Activated CD4-positive, alpha-beta T cell treated with anti-CD3 and anti-CD28 coated beads for 4 hours (primary cell): Measurements from ENCODE around the gene ZNF516.

Experiments
- DNase-seq, 2 donors: peaks; one replicate each; pipeline ENCODE4 v3.0.0-alpha.2; 2020

Gene ZNF516

DNA sequence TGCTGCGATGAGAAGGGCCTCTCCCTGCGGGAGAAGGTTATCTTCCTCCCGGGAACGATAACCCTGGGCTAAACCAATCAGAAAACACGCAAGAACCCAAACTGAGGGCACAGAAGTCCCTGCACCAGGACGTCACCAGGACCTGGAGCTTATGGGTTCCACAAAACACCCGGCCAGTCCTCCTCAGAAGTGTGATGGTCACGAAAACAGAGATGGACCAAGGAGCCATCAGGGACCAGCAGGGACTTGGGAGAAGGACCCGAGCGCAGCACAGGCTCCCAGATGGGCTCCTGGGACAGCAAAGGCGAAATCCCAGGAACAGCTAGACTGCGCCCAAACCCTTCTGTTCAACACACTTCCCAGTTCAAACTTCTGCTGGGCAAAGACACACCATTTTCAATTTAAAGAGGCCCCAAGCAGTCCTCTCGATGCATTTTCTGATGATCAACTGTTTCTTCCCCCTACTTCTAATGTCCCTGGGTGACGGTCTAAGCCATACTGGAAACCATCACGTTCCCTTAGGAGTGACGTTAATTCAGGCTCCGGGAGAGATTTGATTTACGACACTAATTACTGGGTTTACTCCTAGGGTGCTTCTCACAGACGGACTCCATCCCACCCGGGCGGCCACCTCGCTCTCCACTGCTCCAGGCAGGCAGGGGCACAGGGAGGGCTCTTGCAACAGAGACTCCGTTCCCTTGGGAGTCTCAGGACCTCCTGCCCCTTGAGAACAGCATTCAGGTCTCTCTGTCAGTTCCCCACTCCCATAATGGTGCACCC is 29.2 kb downstream of the ZNF516 start:
- DNase-seq, result no peak

DNA sequence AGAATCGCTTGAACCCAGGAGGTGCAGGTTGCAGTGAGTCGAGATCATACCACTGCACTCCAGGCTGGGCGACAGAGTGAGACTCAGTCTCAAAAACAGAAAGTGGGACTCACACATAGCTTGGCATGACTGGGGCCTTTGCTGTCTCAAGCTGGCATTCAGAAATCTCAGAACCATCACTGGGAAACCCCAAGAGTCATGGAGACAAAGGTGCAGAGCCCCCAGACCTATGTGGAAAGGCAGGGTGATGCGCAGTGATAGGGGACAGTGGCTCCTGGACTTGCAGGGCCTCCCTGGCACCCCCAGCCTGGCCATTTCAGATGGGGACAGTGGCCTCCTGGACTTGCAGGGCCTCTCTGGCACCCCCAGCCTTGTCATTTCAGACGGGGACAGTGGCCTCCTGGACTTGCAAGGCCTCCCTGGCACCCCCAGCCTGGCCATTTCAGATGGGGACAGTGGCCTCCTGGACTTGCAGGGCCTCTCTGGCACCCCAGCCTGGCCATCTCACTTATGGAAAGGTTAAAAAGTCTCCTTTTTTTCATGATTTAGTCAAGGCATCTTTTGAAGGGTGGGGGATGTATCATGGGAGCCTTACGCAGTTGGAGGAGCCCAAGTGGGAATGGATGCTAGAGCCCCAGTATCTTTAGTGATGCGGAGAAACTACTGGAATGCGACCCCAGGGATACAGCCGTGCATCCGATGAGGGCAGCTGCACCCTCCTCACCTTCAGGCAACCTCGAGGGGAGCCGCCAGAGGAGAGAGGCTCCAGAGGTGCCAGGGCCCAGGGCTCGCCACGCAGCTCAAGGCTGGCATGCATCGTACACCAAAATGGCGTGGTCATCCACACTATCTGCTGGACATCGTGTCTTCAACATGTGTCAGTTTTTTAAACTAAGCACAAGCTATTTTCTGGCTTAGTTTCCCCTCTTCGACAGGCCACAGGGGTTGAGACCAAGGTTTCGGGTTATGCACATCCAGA is 30.5 kb downstream of the ZNF516 start:
- no peak for DNase-seq

DNA sequence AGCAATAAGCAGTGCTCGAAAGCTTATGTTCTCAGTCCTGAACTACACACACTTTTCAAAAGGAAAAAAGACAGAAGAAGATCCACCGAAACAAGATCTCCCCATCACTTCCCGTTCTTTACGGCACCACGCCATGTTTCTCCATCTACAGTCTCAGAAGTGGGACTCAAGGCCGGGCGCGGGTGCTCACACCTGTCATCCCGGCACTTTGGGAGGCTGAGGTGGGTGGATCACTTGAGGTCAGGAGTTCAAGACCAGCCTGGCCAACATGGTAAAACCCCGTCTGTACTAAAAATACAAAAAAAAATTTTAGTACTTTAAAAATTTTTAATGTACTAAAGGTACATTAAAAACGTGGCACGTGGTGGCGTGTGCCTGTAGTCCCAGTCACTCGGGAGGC is 31.2 kb downstream of the ZNF516 start:
- no peak for DNase-seq

DNA sequence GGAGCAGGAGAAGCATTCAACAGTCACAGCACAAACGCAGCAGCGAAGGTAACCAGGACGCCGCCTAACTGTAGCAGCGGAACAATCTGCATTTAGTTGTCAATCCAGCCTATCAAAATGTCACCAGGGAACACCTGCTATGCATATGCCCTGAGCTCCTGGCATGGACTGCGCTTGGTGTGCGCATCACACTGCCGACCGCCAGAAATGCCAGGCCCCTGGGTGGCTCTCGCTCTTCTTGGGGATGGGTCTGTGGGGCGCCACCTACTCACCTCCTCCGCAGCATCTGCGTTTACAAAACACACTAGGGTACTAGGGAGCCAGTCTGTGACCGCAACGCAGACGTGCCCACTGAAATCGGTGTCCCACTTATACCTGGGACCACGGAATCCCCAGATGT is 31.7 kb downstream of the ZNF516 start:
- no peak for DNase-seq

DNA sequence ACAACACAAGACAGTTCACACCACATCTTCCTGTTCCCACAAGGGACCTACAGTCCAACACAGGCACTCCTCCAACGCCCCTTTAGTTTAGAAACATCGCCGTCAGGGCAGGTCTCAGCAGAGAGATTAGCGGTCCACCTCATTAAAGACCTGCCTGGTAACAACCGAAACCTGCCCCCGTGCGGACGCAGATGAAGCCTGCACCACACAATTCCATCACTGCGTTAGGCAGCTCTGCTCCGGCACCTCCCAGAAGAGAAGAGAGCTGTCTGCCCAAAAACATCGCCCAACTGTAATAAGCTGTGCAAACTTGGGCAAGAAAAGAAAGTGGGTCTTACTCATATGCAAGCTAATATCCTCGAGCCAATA is 32.7 kb downstream of the ZNF516 start:
- no peak for DNase-seq

DNA sequence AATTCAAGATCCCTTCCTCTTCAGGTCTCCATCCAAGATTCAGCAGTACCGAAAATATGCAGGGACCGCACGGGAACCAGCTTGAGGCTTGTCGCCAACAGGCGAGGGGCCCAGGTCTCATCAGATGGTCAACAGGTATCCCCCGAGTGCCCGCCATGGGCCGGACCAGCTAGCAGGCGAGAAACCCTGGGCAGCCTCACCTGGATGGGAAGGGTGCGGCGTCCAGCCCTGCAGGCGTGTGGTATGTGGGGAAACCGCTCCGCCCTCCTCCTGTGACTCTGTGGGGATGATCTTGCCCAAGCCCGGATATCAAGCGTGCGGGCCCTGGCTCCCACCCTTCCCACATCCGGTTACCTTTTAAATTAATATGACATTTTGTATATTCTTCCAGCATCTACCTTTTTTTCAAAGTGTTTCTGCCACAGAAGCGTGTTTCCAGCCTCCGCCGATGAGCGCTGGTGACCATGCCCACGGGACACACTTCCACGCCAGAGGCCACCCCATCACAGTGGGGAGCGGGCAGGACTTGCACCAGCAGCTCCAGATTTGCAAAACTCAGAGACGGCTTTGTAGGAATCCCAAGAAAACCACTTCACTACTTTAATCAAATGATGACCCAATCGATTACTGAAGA is 33.2 kb downstream of the ZNF516 start:
- no peak for DNase-seq

DNA sequence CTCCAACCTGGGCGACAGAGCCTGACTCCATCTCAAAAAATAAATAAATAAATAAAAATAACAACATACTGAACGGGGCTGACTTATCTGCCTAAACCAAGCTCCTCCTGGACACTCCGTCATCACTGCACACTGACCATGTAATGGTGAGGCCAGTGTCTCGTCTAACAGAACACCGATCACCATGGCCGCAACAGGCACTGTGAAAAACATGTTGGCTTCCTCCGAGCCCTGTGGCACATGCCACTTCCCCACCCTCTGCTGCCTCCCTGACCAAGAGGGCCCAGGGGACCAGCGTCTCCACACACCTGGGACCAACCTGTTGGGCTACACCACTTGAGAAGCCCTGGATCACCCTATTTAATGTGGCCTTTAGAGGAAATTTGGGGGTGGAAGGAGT is 33.9 kb downstream of the ZNF516 start:
- no peak for DNase-seq

DNA sequence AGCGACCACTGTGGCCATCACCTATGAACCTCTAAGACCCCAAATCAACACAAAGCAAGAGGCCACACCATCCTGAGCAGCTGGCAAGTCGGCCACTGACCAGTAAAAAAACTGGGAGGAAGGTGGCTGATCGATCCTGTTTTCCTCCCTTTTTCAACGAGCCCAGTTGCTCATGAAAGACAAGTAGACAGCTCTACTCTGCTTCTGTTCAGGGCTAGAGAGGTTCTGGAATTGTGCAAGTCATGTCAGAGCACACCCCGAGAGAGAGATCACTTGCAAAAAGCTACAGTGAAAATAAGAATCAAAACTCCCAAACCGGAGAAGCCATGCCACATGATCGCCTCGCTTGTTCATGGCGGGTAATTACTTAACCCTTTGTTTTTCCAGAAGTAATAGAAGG is 34.6 kb downstream of the ZNF516 start:
- no peak for DNase-seq

DNA sequence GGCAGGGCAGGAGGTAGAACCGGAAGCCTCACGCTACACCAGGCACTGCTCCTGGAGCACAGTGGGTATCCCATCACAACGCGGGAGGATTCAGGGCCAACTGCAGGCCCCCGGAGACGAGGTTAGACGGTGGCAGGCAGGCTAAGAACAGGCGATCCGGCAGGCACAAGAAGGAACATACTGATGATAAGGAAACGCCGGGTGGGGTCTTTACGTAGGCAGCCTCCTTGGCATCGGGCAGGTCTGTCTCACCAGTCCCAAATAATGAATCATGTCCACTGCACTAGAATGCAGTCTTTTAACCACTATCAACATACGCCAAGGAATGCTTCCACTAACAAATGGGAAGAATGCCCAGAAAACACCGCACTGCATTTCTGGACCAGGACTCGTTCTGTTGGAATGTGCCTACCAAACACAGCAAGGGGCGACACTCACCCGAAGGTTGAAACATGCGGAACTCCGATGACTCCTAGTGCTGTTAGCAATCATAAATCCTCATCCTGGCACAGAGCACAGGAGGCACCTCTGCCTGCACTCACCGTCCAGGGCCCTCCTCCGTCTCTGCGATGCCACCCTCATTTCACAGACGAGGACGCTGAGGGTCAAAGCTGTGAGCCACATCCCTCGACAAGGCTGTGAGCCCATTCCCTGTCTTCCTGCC is 35.2 kb downstream of the ZNF516 start:
- no peak for DNase-seq

DNA sequence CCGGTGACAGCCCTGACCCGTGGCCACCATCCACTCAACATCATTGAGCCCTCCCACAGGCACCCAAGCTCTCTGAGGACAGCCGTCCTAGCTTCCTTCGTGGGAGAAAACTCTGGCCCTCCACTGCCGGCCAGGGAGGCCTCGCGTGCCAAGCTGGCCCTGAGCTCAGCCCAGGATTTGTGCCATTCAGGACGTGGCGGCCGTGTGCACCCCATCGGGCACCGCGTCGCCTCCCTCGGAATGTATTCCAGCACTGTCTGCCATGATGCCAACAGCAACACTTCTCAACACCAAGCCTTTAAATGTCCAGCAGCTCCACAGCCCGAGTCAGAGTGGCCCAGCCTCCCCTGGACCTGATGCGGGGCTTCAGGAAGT is 35.7 kb downstream of the ZNF516 start:
- no peak for DNase-seq

DNA sequence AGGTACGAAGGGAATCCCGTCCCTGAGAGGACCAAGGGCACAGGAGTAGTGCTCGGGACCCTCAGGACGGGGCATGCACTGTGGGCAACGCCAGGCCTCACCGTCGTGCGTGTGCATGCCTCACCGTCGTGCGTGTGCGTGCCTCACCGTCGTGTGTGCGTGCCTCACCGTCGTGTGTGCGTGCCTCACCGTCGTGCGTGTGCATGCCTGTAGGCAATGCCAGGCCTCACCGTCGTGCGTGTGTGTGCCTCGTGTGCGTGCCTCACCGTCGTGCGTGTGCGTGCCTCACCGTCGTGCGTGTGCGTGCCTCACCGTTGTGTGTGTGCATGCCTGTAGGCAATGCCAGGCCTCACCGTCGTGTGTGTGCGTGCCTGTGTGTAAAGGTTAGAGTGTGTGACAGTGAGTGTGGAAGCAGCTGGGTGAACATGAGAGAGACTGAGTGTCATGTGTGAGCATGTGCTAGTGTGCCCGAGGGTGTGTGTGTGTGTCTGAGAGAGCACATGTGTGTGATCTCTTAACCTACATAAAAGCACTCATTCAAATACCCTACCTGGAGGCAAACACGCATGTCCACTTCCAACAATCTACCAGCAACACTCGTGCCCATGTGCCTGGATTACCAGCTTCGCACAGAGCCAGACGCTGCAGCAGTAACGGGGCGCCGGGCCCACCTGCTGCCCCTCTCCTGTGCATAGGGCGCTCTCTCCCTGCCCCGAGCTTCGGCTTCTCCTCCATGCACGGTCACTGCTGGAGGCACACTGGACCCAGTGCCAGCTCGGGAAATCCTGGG is 36.3 kb downstream of the ZNF516 start:
- no peak for DNase-seq

DNA sequence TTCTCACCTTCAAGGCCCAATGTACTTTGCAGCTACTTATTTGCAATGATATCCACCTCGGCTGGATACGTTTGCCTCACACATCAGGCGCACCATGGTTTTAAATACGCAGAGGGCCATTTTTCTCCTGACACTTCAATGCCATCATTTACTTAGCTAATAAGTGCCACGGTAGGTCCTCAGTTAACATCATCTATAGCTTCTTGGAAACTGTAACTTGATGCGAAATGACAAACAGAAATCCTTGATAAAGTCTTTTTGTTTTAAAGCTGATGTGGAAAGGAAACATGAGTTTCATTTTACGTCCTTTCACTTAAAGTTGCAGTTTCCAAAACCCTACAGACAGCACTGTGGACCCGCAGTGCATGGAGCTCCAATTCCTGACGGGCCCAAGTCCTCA is 37.1 kb downstream of the ZNF516 start:
- DNase-seq, result no peak

DNA sequence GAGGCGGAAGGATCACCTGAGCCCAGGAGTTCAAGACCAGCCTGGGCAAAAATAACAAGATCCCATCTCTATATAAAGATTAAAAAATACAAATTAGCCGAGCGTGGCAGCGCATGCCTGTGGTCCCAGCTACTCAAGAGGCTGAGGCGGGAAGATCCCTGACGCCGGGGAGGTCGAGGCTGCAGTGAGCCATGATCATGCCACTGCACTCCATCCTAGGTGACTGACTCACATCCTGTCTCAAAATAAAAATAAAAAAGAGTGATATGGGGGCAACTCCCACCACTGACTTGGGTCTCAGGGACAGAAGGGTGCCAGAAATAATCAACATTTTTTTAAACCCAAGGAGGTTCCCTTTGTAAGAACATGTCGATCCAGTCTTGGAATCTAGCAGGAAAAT is 37.6 kb downstream of the ZNF516 start:
- no peak for DNase-seq

DNA sequence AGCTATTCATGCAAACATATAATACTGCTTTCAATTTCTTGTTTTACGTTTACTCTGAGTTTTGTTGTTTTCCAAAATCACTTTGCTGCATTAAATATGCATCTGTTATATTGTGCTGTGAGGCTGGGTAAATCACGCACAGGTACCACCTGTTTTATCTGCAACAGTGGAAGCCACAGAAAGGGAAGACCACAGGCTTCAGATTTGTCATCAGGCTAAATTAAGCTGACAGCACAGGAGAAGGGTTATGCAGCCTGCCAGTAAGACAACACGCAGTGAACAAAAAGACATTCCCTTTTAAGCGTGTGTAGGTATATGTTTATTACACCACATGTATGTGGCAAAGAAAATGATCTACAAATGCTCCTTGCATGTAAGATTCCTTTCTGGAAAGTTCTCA is 38.2 kb downstream of the ZNF516 start:
- no peak for DNase-seq

DNA sequence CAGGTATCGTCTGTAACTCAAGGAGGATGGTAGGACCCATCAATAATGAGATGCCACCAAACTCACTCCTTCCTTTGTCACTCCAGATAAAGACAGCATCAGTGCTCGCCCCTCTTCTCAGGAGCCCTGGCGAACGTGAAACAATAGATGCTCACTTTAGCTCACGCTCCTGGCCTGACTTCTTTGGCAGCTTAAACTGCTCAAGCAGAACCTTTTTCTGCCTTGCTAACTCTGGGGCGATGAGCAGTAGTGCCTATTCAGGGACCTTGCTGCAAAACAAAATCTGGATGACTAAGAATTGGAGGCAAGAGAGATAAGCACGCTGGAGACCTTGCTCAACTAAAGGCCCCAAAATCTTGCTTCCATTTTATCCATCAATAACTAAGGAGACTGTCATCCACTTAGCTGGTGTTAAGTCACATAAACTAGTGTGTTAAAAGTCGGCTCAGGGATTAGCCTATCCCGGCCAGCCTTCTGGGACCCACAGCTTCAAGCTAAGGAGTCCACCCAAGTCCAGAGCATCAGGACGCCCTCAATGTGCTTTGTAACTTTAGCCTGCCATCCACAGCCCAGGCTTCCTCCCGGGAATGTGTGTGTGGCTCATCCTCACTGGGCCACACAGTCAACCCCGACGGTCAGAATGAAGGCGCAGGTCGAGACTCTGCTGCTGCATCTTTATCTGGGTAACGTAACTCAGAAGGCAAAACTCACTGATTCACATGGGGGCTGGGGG is 38.9 kb downstream of the ZNF516 start:
- no peak for DNase-seq

DNA sequence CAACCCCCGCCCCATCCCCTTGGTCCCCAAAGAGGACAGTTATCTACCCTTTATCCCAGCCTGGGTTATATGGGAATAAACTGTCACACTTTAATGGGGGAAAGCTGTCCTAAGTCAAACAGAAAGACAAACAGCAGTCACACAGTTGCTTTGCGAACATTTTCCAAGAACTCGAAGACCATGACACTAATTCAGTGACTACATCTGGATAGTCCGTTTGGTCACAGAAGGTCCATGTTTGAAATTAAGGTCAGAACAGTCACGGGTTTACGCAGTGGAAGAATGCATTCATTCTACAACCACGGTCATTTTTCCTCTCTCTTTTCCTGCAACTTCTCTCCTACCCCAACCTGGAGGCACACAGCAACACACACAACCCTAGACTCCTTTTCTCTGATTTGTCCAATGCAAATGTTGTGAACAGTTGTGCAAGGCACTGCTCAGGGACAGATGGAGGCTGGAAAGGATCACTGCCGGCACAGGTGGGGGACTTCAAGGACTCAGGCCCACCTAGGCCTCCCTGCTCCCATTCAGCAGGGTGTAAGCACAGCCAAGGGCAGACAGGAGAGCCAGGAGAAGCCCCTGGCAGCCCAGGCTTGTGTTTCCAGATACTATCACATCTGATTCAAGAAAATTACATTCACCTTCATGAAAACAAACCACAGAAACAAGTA is 39.9 kb downstream of the ZNF516 start:
- DNase-seq, result no peak

DNA sequence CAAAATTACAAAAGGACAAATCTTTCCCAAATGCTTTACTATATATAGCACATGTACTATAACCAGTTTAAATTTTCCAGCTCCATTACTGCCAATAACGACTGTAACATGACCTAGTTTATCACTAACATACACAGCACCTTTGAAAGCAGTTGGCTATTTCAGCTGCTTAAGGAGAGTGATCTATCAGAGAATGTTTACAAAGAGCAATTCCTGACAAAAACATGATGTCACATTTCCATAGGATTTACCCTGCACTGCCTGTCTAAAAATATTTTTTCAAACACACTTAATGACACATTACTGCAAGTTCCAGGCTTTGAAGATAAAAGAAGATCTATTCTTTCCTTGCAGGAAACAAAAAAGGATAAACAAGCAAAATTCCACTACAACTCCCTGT is 40.6 kb downstream of the ZNF516 start:
- DNase-seq, result no peak

DNA sequence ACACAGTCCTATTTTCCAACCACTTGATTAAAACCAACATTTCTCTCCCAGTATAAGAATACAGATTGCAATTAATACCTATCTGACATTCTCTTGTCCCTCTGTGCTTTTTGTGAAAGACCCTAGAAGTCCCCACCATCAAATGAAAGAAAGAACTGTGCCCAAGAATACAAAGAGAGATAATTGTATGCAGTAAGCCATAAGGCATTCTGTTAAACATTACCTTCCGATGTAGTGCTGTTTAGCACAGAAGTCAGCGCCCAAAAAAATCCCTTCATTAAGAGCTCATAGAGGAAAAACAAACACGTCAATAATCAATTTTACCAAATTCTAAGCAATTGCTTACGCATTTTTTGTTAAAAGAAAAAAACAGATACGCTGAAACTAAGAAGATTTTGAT is 41.1 kb downstream of the ZNF516 start:
- DNase-seq, result no peak

DNA sequence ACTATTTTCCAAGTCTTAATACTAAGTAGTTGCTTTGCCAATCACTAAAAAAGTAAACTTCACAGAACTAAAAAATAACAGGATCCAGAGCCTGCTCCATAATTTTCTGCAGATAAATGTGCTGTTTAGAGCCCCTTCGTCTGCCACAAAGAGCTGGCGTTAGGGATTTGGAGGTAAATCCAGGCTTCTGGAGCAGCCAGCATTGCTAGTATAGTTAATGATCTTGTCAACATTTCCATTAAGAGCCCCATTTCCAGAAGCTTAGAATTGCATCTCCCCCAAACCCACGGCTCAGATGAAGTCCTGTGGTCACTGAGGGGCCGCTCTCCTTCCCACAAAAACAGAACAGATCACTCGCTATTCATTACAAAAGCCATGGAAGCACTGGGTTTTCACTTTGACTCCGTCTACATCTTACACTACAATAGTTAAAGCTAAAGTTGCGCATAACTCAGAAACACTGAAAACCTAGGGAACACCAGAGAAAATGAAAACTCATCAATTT is 41.9 kb downstream of the ZNF516 start:
- DNase-seq, result no peak

DNA sequence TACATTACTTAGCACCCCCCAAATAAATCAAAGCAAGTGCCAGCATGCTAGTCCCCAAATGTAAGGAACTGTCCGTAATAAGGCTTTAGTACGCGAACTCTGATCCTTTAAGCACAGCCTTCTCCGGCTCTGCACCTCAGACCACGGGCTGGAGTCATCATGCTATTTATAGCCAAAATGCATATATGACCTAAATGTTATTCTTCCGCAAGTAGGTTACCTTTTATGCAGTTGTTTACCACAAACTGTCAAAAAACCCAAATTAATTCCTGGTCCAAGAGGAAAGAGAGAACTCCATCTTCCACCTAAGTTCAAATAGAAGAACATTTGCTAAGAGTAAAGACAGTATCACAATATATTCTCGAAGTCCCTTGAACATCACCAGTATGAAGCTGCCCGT is 42.7 kb downstream of the ZNF516 start:
- no peak for DNase-seq
